Cerebellar nuclear complex (tissue), 1 donor: ENCODE measurements around the gene CDC42SE2.
"Not testable (repeated sequence)": the region's sequence is repeated elsewhere in the genome, so short reads cannot be mapped to it uniquely, and the experiment has no call there.

Experiments
- DNase-seq, 2 experiments: peaks; one replicate each; lab custom pipeline; 2025; lab: John Stamatoyannopoulos, UW

The CDC42SE2 gene

DNA sequence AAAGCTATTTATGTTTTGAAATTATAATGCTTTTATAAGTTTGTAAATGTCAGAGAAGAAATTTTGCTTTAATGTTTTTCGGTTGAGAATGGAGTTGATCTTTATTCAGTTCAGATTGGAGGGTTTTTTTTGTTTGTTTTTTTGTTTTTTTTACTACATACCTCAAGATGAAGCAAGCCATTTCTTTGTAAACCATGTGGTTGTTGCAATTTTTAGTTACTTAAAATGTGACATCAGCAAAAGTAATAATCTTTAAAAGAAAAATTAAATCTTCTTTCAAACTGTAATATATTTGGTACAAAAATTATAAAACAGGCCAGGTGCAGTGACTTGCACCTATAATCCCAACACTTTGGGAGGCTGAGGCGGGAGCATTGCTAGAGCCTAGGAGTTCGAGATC lies 102.6 kb downstream of the CDC42SE2 start:
- DNase-seq = no peak

DNA sequence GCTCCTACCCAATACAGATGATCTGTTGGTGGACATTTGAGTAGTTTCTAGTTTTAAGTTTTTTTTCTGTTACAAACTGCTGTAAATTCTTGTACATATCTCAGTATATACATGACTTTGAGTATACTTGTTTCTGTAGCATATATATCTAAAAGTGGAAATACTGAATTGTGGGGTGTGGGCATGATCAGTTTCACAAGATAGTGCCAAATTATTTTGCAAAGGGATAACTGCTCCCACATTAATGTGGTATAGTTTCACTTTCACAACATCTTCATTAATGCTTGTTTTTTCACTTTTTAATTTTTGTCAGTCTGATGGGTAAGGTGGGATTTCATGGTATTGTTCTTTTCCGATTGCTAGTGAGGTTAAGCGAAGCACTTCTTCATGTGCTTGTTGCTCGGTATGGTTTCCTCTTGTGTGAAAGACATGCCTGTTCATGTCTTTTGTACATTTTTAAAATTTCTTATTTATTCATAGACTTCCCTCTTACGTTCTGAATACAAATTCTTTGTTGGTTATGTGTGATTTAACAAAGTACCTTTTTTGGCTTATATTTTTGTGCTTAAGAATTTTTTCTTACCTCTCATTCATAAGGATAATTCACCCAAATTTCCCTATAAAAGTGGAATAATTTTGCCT lies 103.5 kb downstream of the CDC42SE2 start:
- DNase-seq = no peak

DNA sequence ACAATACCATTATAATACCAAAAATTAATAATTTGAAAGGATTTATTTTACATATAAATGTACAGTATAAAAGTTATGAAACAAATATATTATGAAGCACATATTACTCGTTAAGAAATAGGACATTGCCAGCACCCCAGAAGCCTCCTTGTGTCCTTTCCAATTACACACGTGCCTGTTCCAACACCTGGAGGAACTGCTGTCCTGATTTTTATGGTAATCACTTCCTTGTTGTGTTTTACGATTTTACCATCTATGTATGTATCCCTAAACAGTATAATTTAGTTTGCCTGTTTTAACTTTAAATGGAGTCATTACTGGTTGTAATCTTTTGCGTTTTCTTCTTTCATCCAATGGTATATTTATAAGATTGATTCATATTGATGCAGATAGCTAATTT lies 105.0 kb downstream of the CDC42SE2 start:
- no peak for DNase-seq

DNA sequence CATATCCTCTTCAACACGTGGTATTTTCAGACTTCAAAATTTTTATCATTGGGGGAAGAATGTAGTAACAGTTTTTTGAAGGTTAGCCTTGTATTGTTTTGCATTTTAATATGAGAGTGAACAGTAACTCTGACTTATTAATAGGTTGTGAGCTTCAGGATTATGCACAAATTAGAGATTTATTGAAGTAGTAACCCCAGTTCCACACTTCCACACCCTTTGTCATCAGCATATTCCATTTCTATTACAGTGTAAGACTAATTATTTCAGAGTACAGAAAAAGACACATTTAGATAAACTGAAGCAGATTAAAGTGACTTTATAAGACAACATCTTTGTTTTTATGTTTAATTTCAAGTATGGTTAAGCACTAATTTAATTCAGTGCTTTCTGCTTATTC lies 105.7 kb downstream of the CDC42SE2 start:
- DNase-seq = no peak

DNA sequence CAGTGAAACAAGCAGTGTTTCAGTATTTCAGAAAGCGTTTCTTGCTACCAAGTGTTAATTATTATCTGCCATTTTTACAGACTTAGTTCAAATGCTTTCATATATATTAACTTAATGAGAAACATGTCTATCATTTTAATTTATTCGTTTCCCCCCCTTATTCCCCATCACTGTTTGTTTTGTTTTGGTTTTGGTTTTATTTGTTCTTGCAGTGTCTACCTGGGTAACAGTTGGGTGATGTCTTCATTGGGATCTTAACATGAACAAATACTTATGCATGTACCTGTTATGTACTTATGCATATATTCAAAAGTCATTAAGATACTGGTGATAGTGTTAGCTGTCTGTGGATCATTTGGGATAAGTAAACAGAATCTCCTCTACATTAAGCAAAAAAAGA lies 108.0 kb downstream of the CDC42SE2 start:
- no peak for DNase-seq

DNA sequence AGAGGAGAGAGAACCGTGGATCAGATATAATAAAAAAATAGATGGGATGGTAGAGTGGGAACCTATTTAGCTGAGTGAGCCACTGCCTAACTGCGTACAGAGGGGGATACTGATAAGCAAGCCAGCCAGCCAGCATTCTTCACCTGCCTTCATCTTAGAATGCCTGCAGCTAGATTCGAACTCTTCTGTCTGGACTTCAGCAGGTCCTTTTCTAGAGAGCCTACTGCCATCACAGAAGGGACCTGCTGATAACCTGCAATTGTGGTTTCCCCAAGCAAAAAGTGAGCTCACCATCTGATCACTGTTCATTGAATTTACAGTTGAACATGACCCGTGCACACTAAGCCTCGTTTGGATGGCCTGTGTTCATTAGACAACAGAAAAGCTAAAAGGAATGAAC lies 109.4 kb downstream of the CDC42SE2 start:
- no peak for DNase-seq

DNA sequence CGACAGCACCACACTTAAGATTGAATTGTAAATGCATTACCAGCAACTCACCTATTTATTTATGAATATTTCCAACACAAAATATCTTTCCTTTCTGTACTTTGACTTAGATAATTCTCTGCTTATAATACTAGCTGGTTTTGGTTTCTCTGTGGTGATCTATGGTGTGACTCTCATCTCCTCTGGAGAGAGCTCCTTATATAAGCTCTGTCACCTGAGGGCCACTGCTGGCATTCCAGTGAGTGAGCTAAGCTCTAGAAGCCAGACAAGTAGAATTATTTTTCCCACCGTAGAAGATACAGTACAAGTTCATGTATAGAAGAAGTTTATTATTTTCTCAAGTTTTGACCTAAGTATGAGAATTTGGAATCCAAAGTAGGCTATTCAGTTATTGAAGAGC lies 111.5 kb downstream of the CDC42SE2 start:
- no peak for DNase-seq

DNA sequence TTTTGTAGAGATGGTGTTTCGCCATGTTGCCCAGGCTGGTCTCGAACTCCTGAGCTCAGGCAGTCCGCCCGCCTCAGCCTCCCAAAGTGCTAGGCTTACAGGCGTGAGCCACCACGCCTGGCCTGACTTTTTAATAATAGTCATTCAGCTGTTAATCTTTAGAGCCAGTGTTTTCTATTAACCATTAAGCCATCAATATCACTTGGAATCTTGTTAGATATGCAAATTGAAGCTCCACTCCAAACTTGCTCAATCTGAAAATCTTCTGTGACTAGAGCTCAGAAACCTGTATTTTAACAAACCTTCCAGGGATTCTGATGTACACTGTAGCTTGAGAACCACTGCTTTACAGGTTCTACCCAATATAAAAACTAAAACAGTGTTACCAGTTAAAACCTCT lies 113.5 kb downstream of the CDC42SE2 start:
- DNase-seq = no peak

DNA sequence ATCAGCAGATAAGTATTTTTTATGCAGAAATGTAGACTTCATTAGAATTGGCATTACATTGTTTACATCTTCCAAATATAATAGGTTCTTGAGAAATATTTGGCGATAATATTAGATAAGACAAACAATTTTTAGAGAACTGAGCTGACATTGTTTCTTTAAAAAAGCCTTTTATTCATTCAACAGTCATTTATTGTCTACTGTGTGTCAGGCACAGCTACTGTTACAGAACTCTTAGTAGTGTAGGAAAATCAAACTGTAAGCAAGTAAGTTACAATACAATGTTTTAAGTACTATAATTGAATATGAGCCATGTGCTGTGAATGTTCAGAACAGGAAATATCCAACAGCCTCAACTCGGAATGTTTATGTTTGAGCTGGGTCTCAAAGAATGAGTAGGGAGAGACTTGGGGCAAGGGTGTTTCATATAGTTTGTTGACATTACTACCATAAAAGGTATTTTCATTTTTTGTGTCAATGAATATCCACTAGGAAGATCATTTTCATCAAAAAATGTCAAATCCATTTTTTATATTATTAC lies 114.0 kb downstream of the CDC42SE2 start:
- no peak for DNase-seq

DNA sequence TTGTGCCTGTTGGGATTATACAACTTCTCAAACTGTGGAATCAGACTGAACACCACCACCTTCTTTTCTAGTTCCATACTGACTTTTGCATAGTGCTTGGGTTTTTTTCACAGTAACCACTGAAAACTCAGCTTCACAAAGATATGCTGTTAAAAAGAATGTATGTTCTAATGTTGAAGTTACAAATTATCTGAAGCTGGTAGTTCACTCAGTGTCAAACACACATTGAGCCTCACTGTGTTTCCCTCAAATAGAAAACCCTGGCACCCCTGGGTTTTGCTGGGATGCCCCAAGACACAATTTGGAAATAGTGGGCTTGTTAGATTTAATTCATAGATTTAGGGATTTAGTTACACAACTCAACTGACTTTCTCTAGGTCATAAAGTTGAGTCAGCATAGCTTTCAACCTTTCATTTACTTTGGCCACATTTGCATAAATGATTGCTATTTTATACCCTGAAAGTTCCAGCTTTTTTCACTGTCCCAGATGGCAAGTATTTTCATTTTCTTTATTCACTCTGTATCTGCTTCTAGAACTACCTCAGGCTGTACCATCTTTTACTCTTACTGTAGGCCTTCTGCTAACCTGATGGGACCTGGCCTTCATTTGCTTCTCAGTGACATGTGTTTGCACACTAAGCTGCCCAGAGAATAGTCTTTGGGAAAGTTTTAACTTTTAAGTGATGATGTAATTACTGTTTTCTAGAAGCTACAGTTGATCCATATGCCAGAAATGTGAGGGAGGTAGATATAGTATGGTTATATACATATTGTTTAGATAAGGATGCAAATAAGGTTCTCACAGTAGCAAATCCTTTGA lies 115.1 kb downstream of the CDC42SE2 start:
- no peak for DNase-seq

DNA sequence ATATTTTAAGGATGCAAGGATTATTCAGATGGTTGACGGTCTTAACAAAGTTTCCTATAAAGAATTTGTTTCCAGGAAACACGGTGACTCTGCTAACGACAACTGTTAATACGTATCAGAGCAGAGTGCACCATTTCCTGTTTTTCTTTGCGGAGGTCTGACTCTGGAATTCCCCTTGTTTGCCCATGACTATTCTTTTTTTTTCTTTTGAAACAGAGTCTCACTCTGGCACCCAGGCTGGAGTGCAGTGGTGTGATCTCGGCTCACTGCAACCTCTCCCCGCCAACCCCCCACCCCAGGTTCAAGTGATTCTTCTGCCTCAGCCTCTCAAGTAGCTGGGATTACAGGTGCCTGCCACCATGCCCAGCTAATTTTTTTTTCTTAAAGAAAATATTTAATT lies 115.9 kb downstream of the CDC42SE2 start:
- no peak for DNase-seq

DNA sequence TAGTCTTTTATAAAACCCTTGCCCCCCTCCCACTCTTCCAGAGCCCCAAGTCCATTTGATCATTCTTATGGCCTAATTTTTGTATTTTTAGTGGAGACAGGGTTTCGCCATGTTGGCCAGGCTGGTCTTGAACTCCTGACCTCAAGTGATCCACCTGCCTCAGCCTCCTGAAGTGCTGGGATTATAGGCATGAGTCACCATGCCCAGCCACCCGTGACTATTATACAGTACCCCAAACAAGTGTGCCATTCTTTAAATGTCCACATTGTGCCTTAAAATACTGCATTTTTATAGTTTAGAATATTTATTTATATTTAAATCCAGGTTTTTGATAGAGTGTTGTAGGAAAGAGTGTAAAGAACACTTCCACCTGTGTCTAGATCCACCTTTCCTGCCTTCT lies 116.4 kb downstream of the CDC42SE2 start:
- DNase-seq = not testable (repeated sequence)

DNA sequence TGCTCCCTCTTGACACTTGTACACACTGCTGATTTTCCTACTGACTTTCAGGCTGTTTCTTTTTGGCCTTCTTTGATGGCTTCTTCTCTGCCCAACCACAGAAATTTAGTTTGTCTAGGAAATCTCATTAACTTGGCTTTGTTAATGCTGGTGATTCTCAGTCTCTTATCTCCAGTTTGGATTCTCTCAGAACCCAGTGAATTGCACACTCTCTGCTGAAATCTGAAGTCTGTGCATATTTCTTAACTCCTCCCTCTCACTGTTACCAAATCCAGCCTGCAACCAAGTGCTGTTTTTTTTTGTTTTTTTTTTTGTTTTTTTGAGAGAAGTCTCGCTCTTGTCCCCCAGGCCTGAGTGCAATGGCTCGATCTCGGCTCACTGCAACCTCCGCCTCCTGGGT lies 117.2 kb downstream of the CDC42SE2 start:
- DNase-seq = no peak

DNA sequence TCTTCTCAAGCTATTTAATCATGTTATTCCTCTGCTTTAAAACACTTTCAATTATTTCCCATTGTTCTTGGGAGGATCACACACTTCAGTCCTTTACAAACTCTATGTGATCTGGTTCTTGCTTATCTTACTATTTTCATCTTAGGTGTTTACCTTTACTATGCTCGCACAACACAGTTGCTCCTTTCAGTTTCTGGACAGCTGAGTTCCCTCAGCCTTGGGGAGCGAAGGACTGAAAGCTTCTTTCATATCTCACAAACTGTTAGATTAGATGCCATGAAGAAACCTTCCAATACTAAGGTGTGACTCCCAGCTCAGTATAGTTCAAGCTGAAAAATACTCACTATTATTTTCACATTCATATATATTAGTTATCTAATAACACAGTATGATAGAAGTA lies 117.9 kb downstream of the CDC42SE2 start:
- no peak for DNase-seq

DNA sequence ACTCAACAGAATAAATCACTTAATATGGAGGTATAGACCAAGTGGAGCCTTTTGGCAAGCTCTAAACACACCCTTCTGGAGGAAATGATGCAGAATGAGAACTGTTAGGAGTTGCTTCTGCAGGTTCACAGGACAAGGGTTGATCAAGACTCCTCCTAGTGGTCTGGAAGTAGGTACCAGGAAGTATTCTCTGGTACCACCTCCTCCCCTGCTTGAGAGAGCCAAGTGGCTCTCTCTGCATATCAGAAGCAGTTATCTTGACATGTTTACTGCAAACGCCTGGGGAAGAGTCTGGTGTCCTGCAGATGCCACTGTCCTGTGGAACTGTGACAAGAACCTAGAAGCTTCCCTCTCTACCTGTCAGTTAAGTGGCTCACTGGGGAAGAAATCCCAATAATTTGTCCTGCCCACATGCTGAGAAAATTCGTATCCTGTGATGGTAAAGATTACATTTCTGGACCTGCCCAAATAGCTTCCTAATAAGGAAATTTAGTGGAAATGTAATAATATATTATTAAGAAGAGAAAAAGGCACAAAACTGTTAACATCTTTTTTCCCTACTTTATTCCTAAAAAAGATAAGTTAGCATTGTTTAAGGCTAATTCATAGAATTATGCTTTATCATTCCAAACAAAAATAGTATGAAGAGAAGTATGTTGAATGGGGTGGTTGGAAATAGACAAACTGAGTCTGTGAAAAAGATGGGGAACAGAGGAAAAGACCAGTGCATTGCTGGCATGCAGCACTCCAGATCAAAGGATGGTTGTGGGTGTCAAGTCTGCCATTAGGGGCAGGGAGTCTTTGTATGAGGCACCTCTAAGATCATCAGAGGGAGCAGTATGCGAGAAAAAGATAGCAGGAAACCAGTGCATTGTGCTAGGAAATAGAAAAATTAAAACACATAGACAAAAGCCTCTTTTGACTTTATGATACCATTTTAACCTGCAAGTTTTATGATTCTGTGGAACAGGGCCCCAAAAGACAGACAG lies 118.8 kb downstream of the CDC42SE2 start:
- no peak for DNase-seq

DNA sequence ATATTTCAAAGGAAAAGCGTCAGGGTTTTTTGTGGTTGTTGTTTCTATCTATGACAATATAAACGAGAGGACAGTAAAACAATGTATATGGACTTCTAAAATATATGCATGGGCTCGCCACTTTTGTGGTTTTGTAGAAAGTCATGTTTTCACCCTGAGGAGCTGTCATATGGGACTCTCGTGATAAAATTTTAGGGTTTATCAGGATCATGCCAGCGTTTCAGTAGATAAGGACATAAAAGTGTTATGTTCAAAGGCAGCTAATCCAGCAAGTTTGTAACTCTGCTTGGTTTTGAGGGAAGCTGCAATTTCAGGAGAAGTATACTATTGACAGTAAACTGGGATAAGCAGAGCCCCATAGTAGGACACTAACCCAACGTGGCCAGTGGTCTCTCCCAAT lies 120.3 kb downstream of the CDC42SE2 start:
- DNase-seq = no peak

DNA sequence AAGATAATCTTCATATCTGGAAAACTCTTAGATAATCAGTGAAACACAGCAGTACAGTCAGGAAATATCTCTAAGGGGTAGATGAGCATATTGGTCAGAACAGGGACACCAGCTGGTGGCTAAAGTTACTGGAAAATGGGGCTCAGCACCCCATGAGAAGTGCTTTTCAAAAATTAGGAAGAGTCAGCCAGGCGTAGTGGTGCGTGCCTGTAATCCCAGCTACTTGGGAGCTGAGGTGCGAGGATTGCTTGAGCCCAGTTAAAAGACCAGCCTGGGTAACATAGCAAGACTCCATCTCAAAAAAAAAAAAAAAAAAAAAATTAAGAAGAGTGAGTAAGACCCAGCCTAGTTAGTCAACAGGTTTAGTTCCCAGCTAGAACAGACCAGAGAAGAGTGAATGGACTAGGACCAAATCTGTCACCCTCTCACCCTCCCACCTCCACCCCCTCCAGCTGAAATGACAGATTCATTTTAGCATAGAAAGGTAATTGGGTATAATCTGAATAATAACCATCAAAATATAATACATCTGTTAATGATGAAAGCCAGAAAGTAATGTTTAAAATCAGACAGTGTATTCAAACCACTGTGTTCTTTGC lies 120.9 kb downstream of the CDC42SE2 start:
- DNase-seq = no peak

DNA sequence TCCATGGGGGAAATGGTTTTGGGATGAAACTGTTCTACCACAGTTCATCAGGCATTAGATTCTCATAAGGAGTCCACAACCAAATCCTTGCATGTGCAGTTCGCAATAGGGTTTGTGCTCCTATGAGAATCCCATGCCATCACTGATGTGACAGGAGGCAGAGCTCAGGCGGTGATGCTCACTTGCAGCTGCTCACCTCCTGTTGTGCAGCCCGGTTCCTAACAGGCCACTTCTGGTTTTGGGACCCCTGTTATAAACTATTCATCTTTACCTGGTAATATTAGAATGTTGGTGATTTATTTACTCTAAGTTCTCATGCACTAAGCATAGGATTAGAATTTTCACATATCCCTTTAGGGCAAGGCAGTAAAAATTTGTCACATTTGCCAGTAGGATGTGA lies 122.3 kb downstream of the CDC42SE2 start:
- DNase-seq = no peak

DNA sequence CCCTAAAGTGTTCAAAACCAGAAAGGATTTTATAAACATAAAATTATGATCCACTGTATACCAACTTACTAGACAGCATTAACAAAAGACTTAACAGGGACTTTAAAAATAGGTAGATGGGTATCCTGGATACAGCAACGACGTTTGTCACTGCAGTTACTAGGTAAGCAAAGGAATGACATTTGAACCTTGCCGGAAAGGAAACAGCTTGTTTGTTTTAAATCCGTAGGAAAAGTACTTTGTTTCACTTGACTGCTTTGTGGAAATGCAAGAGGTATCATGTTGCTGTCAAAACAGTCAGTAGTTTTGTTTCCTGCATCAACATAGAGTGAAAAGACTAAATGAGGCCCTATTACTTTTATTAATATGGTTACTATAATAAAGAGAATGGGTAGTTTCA lies 122.9 kb downstream of the CDC42SE2 start:
- DNase-seq = no peak

DNA sequence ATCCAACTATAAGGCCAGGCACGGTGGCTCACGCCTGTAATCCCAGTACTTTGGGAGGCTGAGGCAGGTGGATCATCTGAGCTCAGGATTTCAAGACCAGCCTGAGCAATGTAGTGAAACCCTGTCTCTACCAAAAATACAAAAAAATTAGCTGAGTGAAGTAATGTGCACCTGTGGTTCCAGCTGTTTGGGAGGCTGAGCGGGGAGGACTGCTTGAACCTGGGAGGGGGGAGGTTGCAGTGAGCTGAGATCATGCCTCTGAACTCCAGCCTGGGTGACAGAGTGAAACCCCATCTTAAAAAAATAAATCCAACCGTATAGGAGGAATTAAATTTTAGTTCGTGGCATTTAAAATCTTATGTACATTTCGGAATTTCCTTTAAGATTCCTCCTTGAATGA lies 123.4 kb downstream of the CDC42SE2 start:
- DNase-seq = no peak

DNA sequence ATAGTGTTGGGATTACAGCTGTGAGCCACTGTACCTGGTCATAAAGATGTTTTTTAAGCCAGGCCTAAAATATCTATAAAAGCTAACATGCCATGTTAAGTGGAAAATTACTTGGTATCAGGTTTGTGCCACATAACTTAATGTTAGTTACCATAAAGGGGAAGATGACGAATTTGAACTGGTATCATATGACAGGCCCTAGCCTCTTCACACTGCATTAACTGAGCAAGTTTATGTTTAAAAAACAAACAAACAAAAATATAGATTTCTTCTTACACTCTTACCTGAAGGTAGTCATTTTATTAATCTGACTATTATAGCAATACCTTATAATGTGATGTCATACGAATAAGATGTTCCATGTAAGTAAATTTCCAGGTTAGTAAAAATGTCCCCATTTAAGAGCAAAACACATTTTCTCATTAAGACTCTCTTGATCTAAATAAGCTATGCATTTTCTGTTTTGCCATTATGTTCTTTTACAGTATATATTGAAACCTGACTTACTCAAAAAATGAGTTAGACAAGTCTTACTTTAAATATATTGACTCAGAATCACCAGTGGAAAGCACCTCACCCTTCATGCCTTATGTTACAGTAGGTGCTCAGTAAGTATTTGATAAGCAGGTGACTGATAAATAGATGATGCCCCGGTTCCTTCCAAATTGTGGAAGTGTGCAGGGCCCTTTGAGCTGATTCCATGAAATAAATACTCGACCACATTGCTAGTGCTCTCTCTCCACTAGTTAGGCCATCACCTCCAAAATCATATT lies 125.4 kb downstream of the CDC42SE2 start:
- DNase-seq = no peak
